HG02678 (cell line): ENCODE results near the gene NCKAP5.
A peak's percentile ranks its signal among the peaks of the same experiment; 100 is the strongest.

Experiments
- ATAC-seq: cut with Tn5 transposase; IDR thresholded peaks from one replicate; pipeline ENCODE4 v1.9.1; 2021; ENCODE audit warnings: mild to moderate bottlenecking, moderate library complexity; ENCODE audit not compliant: unreplicated experiment

NCKAP5 gene

DNA sequence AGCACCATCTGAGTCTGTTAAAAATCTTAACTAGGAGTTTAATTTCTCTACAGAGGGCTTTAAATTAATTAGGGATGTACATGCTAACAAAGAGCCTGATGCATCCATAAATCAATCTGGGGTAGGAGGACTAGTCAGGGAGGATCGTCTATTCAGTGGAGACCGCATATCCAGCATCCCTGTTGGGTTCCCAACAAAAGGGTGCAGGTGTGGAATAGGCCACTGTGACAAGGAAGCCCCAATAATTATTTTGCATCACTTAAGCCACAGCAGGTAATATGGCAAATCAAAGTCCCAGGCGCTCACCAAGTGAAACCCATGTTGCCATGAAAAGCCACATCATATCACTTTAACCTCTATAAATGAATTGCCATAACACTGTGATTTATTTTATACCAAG is 392.3 kb downstream of the NCKAP5 start:
- no peak for ATAC-seq

GRCh38 chr2:133173224-133173623 is 395.0 kb downstream of the NCKAP5 start:
- ATAC-seq, result no peak

DNA sequence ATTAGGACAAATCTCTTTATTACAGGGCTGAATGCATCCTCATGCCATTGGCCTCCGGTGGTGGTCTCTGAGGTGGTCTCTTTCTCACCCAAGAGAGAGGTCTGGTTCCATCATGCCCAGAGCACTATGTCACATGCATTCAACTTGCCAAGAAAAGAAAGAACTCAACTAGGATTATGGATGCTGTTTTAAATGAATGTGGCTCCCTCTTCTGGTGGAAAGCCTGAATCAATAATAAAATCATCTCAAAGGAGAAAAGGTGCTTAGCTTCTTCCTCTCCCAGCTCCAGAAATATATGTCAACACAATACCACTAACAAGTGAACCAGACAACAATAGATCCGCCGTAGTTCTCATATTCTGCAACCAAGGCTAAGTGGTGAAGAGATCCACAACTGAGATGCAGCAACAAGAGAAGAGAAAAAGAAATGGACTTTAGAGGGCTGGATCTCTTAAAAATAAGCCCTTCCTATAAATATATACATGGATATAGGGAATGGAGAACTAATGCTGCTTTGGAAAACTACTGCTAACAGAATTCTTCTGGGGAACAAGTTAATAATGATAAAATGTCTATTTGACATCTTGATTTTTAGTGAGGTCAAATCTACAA is 396.8 kb downstream of the NCKAP5 start:
- ATAC-seq, result peak; percentile 55

DNA sequence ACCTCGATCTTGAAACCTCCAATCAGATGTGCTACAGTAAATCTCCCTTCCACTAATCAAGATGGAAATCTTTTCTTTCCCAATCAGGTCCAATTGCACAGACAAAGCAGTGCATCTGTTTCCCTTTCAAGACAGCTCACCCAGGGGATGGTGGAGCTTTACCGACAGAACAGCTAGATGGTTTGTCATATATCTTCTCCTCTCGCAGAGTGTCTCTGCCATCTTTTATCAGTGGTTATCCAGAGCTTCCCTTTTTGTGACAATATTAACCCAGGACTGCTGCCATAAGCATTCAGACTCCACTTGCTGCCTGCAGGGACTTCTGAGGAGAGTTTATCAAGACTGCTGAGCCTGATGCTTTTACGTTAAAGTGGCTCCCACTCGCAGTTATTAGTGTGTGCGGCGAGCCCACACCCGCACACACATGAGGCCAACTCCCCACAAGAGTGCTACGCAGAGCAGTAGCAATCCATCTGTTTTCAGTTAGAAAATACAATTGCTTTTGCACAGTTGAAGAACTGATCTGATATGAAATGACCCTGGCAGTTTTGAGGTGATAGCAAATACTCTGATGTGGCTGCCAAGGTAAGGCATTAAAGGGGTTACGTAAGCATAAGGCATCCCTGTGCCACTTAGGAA is 398.9 kb downstream of the NCKAP5 start:
- no peak for ATAC-seq

- ATAC-seq, result no peak
These were observed 400.3 kb downstream of the NCKAP5 start for GRCh38 chr2:133167990-133168389.

GRCh38 chr2:133167223-133167622 is 401.0 kb downstream of the NCKAP5 start:
- ATAC-seq, result no peak

- no peak for ATAC-seq
These were observed 402.2 kb downstream of the NCKAP5 start for GRCh38 chr2:133166031-133166430.

GRCh38 chr2:133163111-133163510 is 405.2 kb downstream of the NCKAP5 start:
- ATAC-seq, result no peak

GRCh38 chr2:133158442-133158841 is 409.8 kb downstream of the NCKAP5 start:
- no peak for ATAC-seq

DNA sequence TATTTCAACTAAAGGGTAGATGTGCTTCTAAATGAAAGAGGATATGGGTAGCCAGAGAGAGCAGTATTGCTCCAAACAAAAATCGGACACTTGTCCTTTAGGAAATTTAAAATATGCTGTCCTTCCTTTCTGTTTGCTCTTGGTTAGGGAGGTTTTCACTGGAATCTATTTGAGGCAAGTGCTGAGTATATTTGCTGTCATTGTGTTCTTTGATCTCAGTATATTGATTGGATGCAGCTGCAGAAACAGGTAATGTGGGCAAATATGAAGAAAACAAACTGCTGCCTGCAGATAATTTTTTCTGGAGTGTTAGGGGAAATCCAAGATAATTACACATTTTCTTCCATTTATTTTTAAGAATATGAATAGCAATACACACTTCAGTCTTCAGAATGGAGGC is 410.2 kb downstream of the NCKAP5 start:
- no peak for ATAC-seq

DNA sequence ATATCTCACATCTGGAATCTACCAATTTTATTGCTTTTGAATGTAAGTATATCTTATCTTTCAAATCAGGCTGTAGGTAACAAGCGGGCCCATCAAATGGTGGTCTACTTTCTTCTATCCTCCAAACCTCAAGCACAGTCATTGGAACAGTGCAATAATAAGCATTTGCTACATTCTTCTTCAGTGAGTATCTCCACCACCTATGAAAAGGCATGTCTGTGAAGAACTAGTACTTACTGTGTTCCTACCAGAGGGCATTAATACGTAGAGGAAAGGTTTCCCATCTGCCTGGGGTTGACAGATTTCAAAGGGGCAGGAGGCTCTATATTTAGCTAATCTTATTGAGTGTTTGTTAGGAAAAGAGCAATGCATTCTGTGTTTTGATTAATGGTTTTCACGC is 411.1 kb downstream of the NCKAP5 start:
- no peak for ATAC-seq

- ATAC-seq, result no peak
These were observed 415.5 kb downstream of the NCKAP5 start for GRCh38 chr2:133152801-133153200.

DNA sequence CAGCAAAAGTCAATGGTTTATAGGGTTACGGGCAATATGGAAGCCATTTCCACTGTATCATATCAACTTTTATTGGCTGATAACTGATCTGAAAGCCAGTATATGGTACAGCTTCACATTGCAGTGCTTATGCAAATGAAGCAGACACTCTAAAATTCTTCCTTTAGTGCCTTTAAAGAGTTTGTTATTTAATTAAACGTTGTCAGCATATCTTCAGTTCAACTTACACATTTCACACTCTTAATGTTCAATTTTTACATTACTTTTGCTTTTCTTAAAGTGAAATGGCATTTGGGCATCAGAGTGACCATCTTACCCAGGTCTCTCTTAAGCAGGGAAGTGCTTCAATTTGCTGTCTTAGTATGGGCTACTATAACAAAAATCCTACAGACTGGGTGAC is 420.1 kb downstream of the NCKAP5 start:
- no peak for ATAC-seq

- no peak for ATAC-seq
These were observed 421.4 kb downstream of the NCKAP5 start for GRCh38 chr2:133146893-133147292.

GRCh38 chr2:133143645-133144044 is 424.6 kb downstream of the NCKAP5 start:
- ATAC-seq, result no peak

GRCh38 chr2:133142087-133142486 is 426.2 kb downstream of the NCKAP5 start:
- peak; percentile 59 for ATAC-seq

DNA sequence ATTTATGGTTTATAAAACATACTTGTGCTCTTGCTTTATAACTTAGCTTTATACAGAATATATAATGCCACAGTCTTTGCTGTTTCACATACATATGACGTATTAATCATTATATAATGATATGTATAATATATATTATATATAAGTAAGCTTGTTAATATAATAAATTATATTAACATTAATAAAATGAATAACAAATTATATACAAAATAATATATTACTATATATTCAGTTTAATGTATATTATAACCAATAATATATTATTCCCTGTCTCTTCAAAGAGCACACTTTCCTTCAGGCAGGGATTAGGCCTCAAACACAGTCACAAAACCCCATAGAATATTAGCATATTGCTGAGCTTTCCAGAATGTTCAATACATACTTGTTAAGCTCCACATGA is 427.6 kb downstream of the NCKAP5 start:
- ATAC-seq, result no peak

- ATAC-seq, result peak; percentile 48
These were observed 428.3 kb downstream of the NCKAP5 start for GRCh38 chr2:133139847-133140533.

DNA sequence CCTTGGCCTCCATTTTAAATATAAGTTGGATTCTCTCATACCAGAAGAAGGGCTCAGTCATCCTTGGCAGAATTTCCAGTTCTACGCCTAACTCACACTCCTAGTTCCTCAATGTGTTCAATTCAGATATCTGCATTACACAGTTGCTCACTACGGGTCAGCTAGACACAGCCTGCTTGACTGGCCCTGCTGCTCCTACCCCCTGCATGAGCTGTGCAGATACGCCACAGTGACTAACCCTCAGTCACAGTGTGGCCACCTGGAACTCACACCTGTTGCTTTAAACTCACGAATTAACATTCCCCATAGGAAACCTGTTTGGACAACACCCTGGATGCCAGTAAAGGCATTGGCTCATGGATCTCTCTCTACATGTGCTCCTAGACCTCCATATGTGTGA is 429.6 kb downstream of the NCKAP5 start:
- no peak for ATAC-seq

GRCh38 chr2:133135035-133135654 is 433.1 kb downstream of the NCKAP5 start:
- ATAC-seq, result peak; percentile 53

DNA sequence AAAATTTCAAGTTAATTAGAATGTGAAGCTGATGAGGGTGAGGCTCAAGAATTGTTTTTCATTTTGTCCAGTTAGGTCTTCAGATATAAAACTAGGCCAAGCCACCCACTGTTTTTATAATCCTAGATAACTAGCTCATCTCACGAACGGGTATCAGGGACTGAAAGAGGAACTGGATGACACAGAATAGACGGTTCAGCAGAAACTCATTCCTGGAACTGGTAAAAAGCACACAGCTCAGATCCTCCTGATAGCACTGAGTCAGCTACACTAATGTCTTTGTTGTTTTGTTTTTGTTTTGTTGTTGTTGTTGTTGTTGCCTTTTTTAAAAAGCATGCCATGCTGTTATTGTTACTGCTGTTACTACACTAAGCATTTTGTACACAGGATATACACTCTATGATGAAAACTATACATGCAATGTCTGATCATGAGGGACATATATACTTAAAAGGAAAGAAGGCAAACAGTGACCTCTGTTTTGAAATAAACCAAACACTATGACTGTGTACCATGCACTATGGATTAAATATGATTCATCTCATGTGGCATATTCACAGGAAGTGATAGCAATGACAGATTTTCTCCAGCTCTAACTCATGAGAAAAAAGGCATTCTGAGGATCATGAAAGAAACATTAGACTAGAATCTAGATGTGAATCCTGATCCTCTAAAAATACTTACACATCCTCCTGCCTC is 437.6 kb downstream of the NCKAP5 start:
- ATAC-seq, result peak; percentile 52
